ENCODE data around the gene CLPSL1.

GRCh38 chr6:35774116-35774794 is 6.6 kb upstream of the CLPSL1 start:
- TF ChIP-seq CTCF (IDR thresholded peaks at IDR 0.05; ENCODE audit: low read length) (no peak), EZH2 (IDR thresholded peaks at IDR 0.05; ENCODE audit: borderline replicate concordance, low read length) (no peak)

Measured in OCI-LY1 (cell line).